ENCODE data around the gene PLEKHG2.

DNA sequence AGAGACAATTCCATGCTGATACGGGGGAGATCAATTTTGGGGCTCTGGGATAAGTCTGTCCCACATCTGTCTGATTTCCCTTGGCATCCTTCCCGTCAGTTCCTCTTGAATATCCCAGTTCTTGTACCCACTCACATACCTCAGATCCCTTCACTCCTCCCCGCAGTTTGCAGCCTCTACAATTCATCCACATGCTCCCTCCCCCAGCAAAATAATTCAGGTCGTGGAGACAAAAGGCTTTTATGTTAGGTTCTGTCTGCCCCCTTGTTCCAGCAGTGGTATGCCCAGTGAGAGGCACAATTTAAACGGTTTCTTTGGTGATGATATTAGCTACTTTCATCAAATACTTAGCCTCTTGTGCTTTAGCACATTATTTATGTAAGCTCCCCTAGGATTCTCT lies 13.7 kb downstream of the PLEKHG2 start:
- TF ChIP-seq, protein P1, sequence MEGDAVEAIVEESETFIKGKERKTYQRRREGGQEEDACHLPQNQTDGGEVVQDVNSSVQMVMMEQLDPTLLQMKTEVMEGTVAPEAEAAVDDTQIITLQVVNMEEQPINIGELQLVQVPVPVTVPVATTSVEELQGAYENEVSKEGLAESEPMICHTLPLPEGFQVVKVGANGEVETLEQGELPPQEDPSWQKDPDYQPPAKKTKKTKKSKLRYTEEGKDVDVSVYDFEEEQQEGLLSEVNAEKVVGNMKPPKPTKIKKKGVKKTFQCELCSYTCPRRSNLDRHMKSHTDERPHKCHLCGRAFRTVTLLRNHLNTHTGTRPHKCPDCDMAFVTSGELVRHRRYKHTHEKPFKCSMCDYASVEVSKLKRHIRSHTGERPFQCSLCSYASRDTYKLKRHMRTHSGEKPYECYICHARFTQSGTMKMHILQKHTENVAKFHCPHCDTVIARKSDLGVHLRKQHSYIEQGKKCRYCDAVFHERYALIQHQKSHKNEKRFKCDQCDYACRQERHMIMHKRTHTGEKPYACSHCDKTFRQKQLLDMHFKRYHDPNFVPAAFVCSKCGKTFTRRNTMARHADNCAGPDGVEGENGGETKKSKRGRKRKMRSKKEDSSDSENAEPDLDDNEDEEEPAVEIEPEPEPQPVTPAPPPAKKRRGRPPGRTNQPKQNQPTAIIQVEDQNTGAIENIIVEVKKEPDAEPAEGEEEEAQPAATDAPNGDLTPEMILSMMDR (conservative IDR thresholded peaks at IDR 0.05): no peak
- TF ChIP-seq ZFX (IDR thresholded peaks at IDR 0.05): no peak

Data from C4-2B (cell line).